GM12892 (cell line): ENCODE results near the gene ZFAND2A.

Experiments used
- DNase-seq: peaks from one replicate; pipeline ENCODE4 v3.0.0; 2011; ENCODE audit not compliant: insufficient read length
- FAIRE-seq: peaks from 2 replicates; lab custom pipeline; 2011; peaks lifted over from hg19 to GRCh38; lab: Jason Lieb, UNC
- POLR2A ChIP-seq: IDR thresholded peaks from 2 replicates; pipeline ENCODE4 v1.6.1; 2011; ENCODE audit warnings: low read depth, low read length, control low read depth
- POLR2AphosphoS5 ChIP-seq: IDR thresholded peaks from 2 replicates; pipeline ENCODE4 v1.6.1; 2011; ENCODE audit warnings: low read depth, low read length, control low read depth
- TAF1 ChIP-seq: IDR thresholded peaks from 2 replicates; pipeline ENCODE4 v1.6.1; 2011; ENCODE audit warnings: low read depth, mild to moderate bottlenecking, control low read depth, low read length, borderline replicate concordance

The ZFAND2A gene

DNA sequence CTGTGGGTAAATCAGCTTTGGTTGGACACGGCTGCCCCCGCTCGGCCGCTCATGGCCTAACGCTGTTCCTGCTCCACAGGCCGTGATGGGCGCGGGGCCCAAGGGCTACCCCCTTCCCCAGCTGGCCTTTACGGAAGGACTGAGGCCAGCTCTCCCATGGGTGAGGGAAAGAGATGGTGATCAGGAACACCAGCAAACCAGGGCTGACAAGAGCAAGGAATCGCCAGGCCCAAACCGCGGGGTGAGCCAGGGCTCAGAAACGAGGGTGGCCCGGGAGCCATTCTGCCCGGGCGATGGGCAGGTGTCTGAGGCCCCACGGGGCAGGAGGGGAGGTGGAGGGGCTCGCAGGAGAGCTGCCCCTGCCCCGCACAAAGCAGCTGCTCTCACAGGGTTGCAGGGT is 45.5 kb downstream of the ZFAND2A start:
- TF ChIP-seq TAF1 (no peak), POLR2AphosphoS5 (no peak), POLR2A (no peak)
- DNase-seq (no peak), FAIRE-seq (no peak)

DNA sequence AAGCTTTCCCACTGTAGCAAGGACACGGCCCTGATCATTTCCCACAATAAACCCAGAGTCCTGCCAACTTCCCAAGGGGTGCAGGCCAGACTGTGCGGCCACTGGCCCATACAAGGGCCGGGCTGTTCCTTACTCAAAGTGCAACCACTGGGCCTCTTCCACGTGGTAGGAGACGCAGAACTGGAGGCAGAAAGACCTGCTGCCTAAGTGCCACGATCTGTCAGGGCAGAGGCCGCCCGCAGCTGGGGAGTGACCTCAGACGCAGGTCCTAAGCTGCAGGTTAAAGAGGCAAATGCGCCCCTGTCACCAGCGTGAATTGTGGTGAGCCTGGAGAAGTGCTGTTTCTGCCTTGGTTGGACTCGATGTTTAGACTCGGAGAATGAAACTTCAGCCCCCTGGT is 45.9 kb downstream of the ZFAND2A start:
- no peak for TF ChIP-seq POLR2AphosphoS5
- TF ChIP-seq POLR2A: no peak
- no peak for TF ChIP-seq TAF1
- DNase-seq: no peak
- no peak for FAIRE-seq

DNA sequence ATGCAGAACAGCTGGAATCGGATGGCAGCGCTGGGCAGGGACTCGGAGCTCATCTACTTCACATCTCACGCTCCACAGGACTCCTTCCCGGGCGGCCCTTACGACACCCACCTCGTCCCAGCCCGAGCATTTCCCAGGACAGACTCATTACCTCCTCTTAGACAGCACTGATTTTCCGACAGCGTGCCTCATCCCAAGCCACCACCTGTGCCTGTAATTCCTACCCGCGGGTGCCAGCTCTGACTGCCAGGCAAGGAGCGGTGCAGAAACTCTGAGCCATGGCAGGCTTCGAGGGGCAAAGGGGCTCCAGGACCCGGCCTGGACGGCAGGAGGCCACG is 46.5 kb downstream of the ZFAND2A start:
- FAIRE-seq: no peak
- no peak for TF ChIP-seq TAF1
- TF ChIP-seq POLR2AphosphoS5: no peak
- TF ChIP-seq POLR2A: no peak

DNA sequence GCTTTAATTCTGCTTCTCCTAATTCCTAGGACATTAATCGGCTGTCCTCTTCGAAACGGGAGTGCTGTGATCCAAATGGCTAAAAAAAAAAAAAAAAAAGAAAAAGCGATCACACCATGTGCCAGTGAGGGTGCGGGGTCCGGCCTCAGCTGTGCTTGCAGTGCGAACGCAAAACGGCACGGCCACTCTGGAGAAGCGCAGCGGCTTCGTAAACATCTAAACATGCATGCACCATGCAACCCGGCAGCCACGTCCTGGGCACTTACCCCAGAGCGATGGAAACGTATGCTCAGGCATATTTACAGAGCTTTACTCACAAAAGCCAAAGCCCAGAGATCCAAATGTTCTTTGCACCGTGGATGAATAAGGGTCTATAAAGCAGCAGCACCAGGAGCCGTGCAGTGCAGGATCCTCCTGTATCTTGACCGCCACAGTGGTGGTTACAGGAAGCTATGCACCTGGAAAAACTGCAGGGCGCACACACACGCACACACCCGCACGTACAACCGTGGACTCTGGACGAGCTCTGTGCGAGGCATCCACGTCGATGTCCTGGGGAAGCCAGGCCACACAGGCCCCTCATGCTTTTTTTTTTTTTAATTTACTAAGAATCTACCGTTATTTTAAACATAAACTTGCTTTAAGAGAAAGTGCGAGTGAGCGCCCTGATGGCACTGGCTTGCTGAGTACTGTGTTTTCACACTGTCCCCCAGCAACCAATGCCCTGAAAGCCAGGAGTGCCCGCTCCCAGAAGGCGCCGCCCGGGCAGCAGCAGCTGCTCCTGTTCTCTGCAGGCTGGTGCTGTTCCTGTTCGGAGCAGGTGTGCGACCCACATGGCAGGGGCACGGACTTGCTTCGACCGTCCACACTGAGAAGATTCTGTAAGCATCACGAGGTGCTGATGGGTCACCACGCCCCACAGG is 47.1 kb downstream of the ZFAND2A start:
- no peak for FAIRE-seq

More for the DNA sequence above, 46.5 kb downstream of the ZFAND2A start:
- DNase-seq: no peak

DNA sequence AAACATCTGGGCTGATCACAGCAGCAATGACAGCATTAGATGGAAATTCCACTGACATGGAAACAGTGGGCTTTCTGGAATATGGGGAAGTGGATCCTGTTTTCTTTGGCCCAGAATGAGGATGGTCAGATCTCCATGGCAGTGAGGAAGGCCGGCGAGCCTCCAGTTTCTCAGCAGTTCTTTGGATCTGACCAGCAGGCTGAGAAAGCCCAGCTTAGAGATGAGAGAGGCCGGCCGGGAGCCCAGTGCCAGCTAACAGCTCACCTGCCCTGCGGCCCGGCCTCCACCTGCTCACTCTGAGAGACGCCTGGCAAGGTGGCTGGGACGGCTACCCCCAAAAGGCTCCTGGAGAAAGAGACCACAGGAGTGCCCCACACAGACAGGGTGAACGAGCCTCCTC is 47.9 kb downstream of the ZFAND2A start:
- DNase-seq: no peak
- TF ChIP-seq TAF1 (no peak), POLR2AphosphoS5 (no peak), POLR2A (no peak)
- no peak for FAIRE-seq

More for the DNA sequence above, 47.1 kb downstream of the ZFAND2A start:
- no peak for DNase-seq
- TF ChIP-seq POLR2A (no peak), TAF1 (no peak), POLR2AphosphoS5 (no peak)

DNA sequence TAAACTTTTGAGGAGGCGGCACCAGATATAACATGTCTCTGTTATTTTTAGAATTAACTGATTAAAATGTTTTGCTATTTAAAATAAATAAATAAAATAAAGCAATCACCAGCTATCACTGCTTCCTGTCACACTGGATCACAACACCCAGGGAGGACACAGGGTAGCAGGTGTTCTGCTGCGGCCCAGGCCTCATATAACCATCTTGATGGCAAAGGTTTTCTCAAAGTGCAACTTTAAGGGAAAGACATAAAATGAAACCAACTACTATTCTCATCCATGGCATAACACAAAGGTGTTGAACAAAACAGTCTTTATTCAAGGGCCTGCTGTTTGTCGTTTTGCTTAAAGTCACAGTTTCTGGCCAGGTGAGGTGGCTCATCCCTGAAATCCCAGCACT is 48.8 kb downstream of the ZFAND2A start:
- FAIRE-seq: no peak
- TF ChIP-seq POLR2A (no peak), POLR2AphosphoS5 (no peak), TAF1 (no peak)
- no peak for DNase-seq

DNA sequence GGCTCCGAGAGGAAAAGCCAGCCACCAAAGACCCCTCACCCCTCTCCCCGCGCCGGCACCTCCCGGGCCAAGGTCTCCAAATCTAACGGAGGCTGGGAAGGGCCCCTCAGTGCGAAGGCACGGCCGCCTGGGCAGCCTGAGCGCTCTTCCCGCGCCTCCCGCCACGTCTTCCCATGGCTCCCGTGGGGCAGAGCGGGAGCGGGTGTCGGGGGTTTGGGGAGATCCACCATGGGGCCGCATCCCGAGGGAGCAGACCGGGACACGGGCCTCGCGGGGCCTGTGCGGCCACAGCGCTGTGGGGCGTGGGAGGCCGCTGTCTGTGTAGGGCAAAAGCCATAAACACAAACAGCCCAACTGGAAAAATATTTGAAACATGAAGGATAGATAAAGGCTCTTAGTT is 49.6 kb downstream of the ZFAND2A start:
- no peak for DNase-seq
- FAIRE-seq: no peak
- TF ChIP-seq TAF1 (no peak), POLR2A (no peak), POLR2AphosphoS5 (no peak)

DNA sequence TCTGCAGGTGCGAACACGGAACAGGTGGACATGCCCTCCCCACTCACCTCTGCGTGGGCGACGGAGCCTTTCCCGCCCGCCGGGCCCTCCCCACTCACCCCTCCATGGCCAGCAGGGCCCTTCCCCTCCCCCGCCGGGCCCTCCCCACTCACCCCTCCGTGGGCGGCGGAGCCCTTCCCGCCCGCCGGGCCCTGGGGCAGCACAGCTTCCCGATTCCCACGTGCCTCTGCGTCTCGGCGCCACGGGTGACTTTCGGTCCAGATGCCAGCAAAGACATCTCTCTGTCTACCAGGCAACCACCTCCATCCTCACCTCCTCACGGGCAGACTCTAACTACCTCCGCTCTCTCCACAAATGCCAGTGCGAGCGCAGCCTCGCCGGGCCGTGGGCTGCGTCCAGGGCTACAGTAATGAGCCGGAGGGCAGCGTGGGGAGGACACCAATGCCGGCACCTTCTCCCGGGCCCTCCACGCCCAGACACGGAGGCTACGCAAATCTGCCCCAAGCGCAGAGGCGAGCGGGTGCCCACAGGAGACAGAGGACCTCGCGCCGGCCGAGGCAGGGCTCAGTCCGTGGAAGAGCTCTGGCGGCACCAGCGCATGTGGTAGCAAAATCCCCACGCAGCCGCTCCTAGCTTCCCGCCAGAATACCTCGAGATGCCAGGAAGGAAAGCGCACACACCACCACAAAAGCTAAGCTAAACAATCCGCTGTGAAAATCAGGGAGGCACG is 50.2 kb downstream of the ZFAND2A start:
- DNase-seq: no peak
- no peak for FAIRE-seq
- no peak for TF ChIP-seq POLR2AphosphoS5
- no peak for TF ChIP-seq TAF1
- TF ChIP-seq POLR2A: no peak

DNA sequence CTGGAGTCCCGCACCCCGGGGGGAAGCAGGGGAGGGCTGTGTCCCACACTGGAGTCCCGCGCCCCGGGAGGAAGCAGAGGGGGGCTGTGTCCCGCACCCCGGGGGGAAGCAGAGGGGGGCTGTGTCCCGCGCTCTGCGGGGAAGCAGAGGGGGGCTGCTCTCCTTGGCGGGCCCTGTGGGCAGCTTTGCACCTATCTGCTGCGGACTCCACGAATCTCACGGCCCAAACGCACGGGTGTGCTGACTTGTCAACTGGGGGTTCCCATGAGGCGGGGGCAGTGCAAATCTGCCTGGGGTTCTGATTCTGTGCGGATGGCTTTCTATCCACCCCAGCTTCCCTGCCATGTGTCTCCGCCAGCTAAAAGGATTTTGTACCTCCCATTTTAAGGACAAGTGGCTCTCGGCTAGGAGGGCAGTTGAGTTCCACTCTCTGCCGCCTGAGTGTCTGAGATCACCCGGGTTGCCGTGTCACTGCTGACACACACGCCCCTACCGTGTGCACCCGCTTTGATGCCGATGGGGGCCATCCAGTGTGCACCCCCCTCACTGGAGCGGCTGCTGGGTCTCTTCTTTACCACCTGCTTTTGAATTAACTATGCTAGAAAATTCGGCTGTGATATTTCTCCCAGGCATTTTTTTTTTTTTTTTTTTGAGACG is 51.6 kb downstream of the ZFAND2A start:
- DNase-seq (no peak), FAIRE-seq (no peak)
- no peak for TF ChIP-seq TAF1
- no peak for TF ChIP-seq POLR2AphosphoS5

DNA sequence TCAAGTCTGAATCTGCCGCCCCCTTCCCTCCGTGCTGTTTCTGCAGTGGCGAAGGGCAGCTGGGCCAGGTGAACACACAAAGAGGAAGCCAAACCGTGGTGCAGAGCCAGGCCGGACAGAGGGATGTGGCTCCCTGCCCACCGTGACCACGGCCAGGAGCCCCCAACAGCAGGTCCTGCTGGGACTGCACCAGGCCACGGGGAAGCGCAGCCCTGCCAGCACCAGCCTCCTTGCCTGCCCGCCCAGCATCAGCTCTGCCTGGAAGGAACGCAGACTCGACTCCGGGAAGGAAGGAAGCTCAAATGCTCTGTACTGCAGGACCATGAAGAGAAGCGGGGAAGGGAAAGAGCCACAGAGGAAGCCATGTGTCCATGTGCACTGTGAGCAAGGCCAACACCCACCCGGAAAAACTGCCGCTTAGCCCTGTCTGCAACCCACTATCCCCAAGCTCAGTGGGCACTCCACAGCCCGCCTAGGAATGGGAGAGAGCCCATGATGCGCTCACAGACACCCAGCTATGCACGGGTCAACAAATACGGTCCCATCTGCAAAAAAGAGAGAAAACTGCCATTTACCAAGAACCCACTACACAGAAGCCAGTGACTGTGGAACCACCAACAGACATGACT is 53.1 kb downstream of the ZFAND2A start:
- no peak for TF ChIP-seq TAF1
- no peak for TF ChIP-seq POLR2AphosphoS5
- no peak for TF ChIP-seq POLR2A
- no peak for FAIRE-seq

DNA sequence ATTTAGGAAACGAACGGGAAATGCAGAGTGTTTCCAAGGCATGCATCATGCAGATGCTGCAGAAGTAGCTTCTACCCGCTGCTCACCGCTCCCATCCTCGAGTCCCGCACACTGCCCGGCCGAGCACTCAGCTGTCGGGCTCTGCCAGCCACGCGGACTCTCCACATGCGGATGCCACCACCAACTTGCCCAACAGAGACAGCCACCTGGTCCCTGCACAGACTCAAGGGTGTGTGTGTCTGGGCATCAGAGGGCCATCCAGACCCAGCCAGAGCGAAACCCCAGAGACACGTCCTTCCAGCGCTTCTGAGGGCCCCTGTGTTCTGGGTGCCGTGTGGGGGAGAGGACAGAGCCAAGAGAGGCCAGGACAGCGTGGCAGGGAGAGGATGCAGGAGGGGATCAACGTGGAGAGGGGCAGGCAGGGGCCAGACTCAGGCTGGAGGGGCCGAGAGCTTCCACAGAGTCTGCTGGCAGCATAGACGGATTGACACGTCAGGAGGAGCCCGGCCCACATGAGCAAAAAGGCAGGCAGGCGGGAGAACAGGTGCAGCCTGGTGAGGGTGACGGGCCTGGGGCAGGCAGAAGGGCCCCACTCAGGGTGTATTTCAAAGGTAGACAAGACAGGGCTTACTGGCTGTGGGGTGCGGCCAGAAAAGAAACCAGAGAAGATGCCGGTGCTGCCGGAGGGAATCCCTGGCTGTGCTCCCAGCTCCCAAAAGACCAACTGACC is 53.8 kb downstream of the ZFAND2A start:
- FAIRE-seq: peak; percentile 33
- DNase-seq: no peak
- TF ChIP-seq POLR2AphosphoS5: no peak
- TF ChIP-seq TAF1: no peak
- no peak for TF ChIP-seq POLR2A

More for the DNA sequence above, 53.1 kb downstream of the ZFAND2A start:
- DNase-seq: no peak
